Measurements from ENCODE around the gene AKAP6.

Gene AKAP6

GRCh38 chr14:32405856-32406255 lies 76.8 kb downstream of the AKAP6 start:
- Histone ChIP-seq H3K4me1 (ENCODE audit: control insufficient read depth, insufficient read depth, low read length, poor library complexity, severe bottlenecking) (peaks cover 5% of the 10 kb centered on the region), H3K27ac (ENCODE audit: low read depth, low read length, severe bottlenecking) (no peak overlapping the region), H3K9me3 (ENCODE audit: control insufficient read depth, low read length) (no peaks in the 10 kb centered on the region), H3K36me3 (ENCODE audit: control insufficient read depth, insufficient read depth, low read length) (no peaks in the 10 kb centered on the region), H3K4me3 (ENCODE audit: extremely low read depth, insufficient read depth, low read length, poor library complexity, severe bottlenecking) (no peak overlapping the region)
- 100% methylated on average over 1 of the region's 2 CpGs for WGBS, 2 experiments (ENCODE audit: insufficient coverage in 2 of 2)

DNA sequence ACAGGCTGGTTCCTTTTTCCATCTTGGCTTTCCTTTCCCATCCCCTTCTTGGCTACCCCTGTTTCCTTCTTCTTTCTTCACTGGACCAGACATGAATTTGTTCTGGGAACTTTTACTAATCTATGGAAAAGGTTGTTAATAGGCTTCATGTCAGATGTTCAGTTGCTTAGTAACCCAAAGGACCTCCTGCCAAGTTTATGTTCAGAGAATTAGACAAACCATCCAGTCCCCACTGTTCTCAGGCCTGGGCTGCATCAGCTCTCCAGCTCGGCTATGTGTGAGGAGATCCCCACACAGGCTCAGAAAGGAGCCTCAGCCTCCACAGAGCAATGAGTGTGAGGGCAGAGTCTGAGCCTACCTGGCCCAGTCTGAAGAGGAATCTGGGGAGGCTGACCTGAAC lies 78.0 kb downstream of the AKAP6 start:
- 88% methylated on average over 1 of the region's 1 CpG; no CpG with 5 or more reads in 1 of the 2 experiments for WGBS, 2 experiments (ENCODE audit: insufficient coverage in 2 of 2)
- peaks cover 5% of the 10 kb centered on the region for H3K4me1 ChIP-seq (ENCODE audit: control insufficient read depth, insufficient read depth, low read length, poor library complexity, severe bottlenecking)
- no peaks in the 10 kb centered on the region for H3K9me3 ChIP-seq (ENCODE audit: control insufficient read depth, low read length)
- no peak overlapping the region for H3K27ac ChIP-seq (ENCODE audit: low read depth, low read length, severe bottlenecking)
- no peak overlapping the region for H3K4me3 ChIP-seq (ENCODE audit: extremely low read depth, insufficient read depth, low read length, poor library complexity, severe bottlenecking)
- H3K36me3 ChIP-seq (ENCODE audit: control insufficient read depth, insufficient read depth, low read length): no peaks in the 10 kb centered on the region

DNA sequence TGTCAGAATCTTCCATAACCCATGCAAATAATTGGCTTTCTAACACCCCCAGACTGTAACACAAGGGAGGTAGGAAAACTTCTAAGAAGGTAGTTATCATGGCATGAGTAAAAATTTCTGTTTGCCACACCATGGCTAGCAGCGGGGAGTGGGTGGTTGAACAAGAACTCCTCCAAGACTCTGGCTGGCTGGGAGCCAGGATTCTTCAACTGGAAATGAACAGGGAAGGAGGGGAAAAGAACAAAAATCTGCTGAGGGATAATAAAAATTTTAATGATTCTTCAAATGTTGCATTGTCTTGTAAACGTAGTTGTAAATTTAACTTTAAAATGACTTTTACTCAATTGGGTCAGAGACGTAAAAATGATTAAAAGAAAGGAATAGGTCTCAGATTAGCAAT lies 78.9 kb downstream of the AKAP6 start:
- Histone ChIP-seq H3K4me3 (ENCODE audit: extremely low read depth, insufficient read depth, low read length, poor library complexity, severe bottlenecking) (no peak overlapping the region), H3K36me3 (ENCODE audit: control insufficient read depth, insufficient read depth, low read length) (no peaks in the 10 kb centered on the region), H3K4me1 (ENCODE audit: control insufficient read depth, insufficient read depth, low read length, poor library complexity, severe bottlenecking) (peaks cover 5% of the 10 kb centered on the region), H3K9me3 (ENCODE audit: control insufficient read depth, low read length) (no peaks in the 10 kb centered on the region), H3K27ac (ENCODE audit: low read depth, low read length, severe bottlenecking) (no peak overlapping the region)
- 86 to 88% methylated on average over 1 to 3 of the region's 3 CpGs for WGBS, 2 experiments (ENCODE audit: insufficient coverage in 2 of 2)

GRCh38 chr14:32412103-32412502 lies 83.0 kb downstream of the AKAP6 start:
- no CpG with 5 or more reads among the region's 1 CpG for WGBS, 2 experiments (ENCODE audit: insufficient coverage in 2 of 2)
- no peak overlapping the region for H3K27ac ChIP-seq (ENCODE audit: low read depth, low read length, severe bottlenecking)
- no peaks in the 10 kb centered on the region for H3K36me3 ChIP-seq (ENCODE audit: control insufficient read depth, insufficient read depth, low read length)
- peaks cover 5% of the 10 kb centered on the region for H3K4me1 ChIP-seq (ENCODE audit: control insufficient read depth, insufficient read depth, low read length, poor library complexity, severe bottlenecking)
- H3K4me3 ChIP-seq (ENCODE audit: extremely low read depth, insufficient read depth, low read length, poor library complexity, severe bottlenecking): no peak overlapping the region
- no peaks in the 10 kb centered on the region for H3K9me3 ChIP-seq (ENCODE audit: control insufficient read depth, low read length)

GRCh38 chr14:32412532-32412931 lies 83.4 kb downstream of the AKAP6 start:
- Histone ChIP-seq H3K9me3 (ENCODE audit: control insufficient read depth, low read length) (no peaks in the 10 kb centered on the region), H3K4me1 (ENCODE audit: control insufficient read depth, insufficient read depth, low read length, poor library complexity, severe bottlenecking) (peaks cover 5% of the 10 kb centered on the region), H3K27ac (ENCODE audit: low read depth, low read length, severe bottlenecking) (no peak overlapping the region), H3K36me3 (ENCODE audit: control insufficient read depth, insufficient read depth, low read length) (no peaks in the 10 kb centered on the region), H3K4me3 (ENCODE audit: extremely low read depth, insufficient read depth, low read length, poor library complexity, severe bottlenecking) (no peak overlapping the region)
- WGBS, 2 experiments (ENCODE audit: insufficient coverage in 2 of 2): 100% methylated on average over 1 of the region's 2 CpGs; no CpG with 5 or more reads in 1 of the 2 experiments

GRCh38 chr14:32413967-32414640 lies 85.0 kb downstream of the AKAP6 start:
- Histone ChIP-seq H3K36me3 (ENCODE audit: control insufficient read depth, insufficient read depth, low read length) (no peaks in the 10 kb centered on the region), H3K9me3 (ENCODE audit: control insufficient read depth, low read length) (no peaks in the 10 kb centered on the region), H3K4me3 (ENCODE audit: extremely low read depth, insufficient read depth, low read length, poor library complexity, severe bottlenecking) (no peak overlapping the region), H3K4me1 (ENCODE audit: control insufficient read depth, insufficient read depth, low read length, poor library complexity, severe bottlenecking) (peaks cover 5% of the 10 kb centered on the region), H3K27ac (ENCODE audit: low read depth, low read length, severe bottlenecking) (no peak overlapping the region)
- WGBS, 2 experiments (ENCODE audit: insufficient coverage in 2 of 2): 70 to 83% methylated on average over 1 to 2 of the region's 4 CpGs

GRCh38 chr14:32414808-32415255 lies 85.7 kb downstream of the AKAP6 start:
- no peak overlapping the region for H3K4me3 ChIP-seq (ENCODE audit: extremely low read depth, insufficient read depth, low read length, poor library complexity, severe bottlenecking)
- H3K27ac ChIP-seq (ENCODE audit: low read depth, low read length, severe bottlenecking): no peak overlapping the region
- 60 to 86% methylated on average over 1 of the region's 3 CpGs for WGBS, 2 experiments (ENCODE audit: insufficient coverage in 2 of 2)
- peaks cover 4% of the 10 kb centered on the region for H3K4me1 ChIP-seq (ENCODE audit: control insufficient read depth, insufficient read depth, low read length, poor library complexity, severe bottlenecking)
- H3K9me3 ChIP-seq (ENCODE audit: control insufficient read depth, low read length): no peaks in the 10 kb centered on the region
- no peaks in the 10 kb centered on the region for H3K36me3 ChIP-seq (ENCODE audit: control insufficient read depth, insufficient read depth, low read length)

- no peaks in the 10 kb centered on the region for H3K4me1 ChIP-seq (ENCODE audit: control insufficient read depth, insufficient read depth, low read length, poor library complexity, severe bottlenecking)
- no peaks in the 10 kb centered on the region for H3K36me3 ChIP-seq (ENCODE audit: control insufficient read depth, insufficient read depth, low read length)
- peaks cover 15% of the 10 kb centered on the region for H3K9me3 ChIP-seq (ENCODE audit: control insufficient read depth, low read length)
- H3K4me3 ChIP-seq (ENCODE audit: extremely low read depth, insufficient read depth, low read length, poor library complexity, severe bottlenecking): no peak overlapping the region
- 84 to 96% methylated on average over 2 to 3 of the region's 4 CpGs for WGBS, 2 experiments (ENCODE audit: insufficient coverage in 2 of 2)
- no peak overlapping the region for H3K27ac ChIP-seq (ENCODE audit: low read depth, low read length, severe bottlenecking)
Observed at GRCh38 chr14:32417956-32418552, 89.0 kb downstream of the AKAP6 start.

- WGBS, 2 experiments (ENCODE audit: insufficient coverage in 2 of 2): no CpG with 5 or more reads among the region's 1 CpG
- peaks cover 16% of the 10 kb centered on the region for H3K9me3 ChIP-seq (ENCODE audit: control insufficient read depth, low read length)
- no peak overlapping the region for H3K4me3 ChIP-seq (ENCODE audit: extremely low read depth, insufficient read depth, low read length, poor library complexity, severe bottlenecking)
- no peaks in the 10 kb centered on the region for H3K4me1 ChIP-seq (ENCODE audit: control insufficient read depth, insufficient read depth, low read length, poor library complexity, severe bottlenecking)
- no peaks in the 10 kb centered on the region for H3K36me3 ChIP-seq (ENCODE audit: control insufficient read depth, insufficient read depth, low read length)
- no peak overlapping the region for H3K27ac ChIP-seq (ENCODE audit: low read depth, low read length, severe bottlenecking)
Observed at GRCh38 chr14:32419429-32419828, 90.3 kb downstream of the AKAP6 start.

GRCh38 chr14:32421781-32422180 lies 92.7 kb downstream of the AKAP6 start:
- H3K36me3 ChIP-seq (ENCODE audit: control insufficient read depth, insufficient read depth, low read length): no peaks in the 10 kb centered on the region
- no peak overlapping the region for H3K4me3 ChIP-seq (ENCODE audit: extremely low read depth, insufficient read depth, low read length, poor library complexity, severe bottlenecking)
- H3K9me3 ChIP-seq (ENCODE audit: control insufficient read depth, low read length): peaks cover 16% of the 10 kb centered on the region
- H3K4me1 ChIP-seq (ENCODE audit: control insufficient read depth, insufficient read depth, low read length, poor library complexity, severe bottlenecking): peaks cover 4% of the 10 kb centered on the region
- H3K27ac ChIP-seq (ENCODE audit: low read depth, low read length, severe bottlenecking): no peak overlapping the region
- WGBS, 2 experiments (ENCODE audit: insufficient coverage in 2 of 2): 90 to 100% methylated on average over 1 of the region's 1 CpG

DNA sequence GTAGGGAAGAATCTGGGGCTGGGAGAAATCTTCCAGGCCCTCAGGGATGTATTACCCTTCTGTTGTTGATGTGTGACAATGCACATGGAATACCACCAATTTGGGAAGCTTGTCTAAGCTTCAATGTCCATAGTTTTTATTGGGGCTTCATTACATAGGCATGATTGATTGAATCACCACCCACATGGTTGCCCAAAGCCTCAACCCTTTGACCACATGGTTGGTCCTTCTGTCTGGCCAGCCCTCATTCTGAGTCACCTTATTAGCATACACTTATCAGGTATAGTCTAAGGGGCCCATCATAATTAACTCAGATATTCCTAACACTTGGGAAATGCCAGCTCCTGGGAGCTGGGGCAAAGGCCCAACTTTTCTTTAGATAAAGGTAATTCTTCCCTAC lies 93.3 kb downstream of the AKAP6 start:
- Histone ChIP-seq H3K36me3 (ENCODE audit: control insufficient read depth, insufficient read depth, low read length) (no peaks in the 10 kb centered on the region), H3K9me3 (ENCODE audit: control insufficient read depth, low read length) (peaks cover 16% of the 10 kb centered on the region), H3K4me3 (ENCODE audit: extremely low read depth, insufficient read depth, low read length, poor library complexity, severe bottlenecking) (no peak overlapping the region), H3K27ac (ENCODE audit: low read depth, low read length, severe bottlenecking) (no peak overlapping the region), H3K4me1 (ENCODE audit: control insufficient read depth, insufficient read depth, low read length, poor library complexity, severe bottlenecking) (peaks cover 11% of the 10 kb centered on the region)

Measured in mesodermal cell (in vitro differentiated cells).